ENCODE data around the gene KLHL30. TPM values are rescaled to one million over a fixed set of nuclear protein-coding genes. Genes with fewer than 3 reads are reported as not detected.
"Not testable (repeated sequence)": the region's sequence is repeated elsewhere in the genome, so short reads cannot be mapped to it uniquely, and the experiment has no call there.

The KLHL30 gene
- total RNA-seq, 4 donors from 2014 or later: 0.13 to 0.64 (median 0.34) TPM

- WGBS, 2 donors: 50% methylated on average over 6 of the region's 6 CpGs
- H3K4me3 ChIP-seq (ENCODE audit: low read depth, poor library complexity, severe bottlenecking): no peak overlapping the region
- DNase-seq (ENCODE audit: low spot score in 2 of 2): peak; percentile 35 to 81
- TF ChIP-seq POLR2A (IDR thresholded peaks at IDR 0.05): no peak
- TF ChIP-seq CTCF (IDR thresholded peaks at IDR 0.05): no peak
- intact Hi-C loops (cut with DNase I; ENCODE audit: low total_unique reads): no loop called here
Observed at GRCh38 chr2:238169048-238169707, 30.7 kb downstream of the KLHL30 start.

- TF ChIP-seq POLR2A (IDR thresholded peaks at IDR 0.05) (no peak), CTCF (IDR thresholded peaks at IDR 0.05) (no peak)
- WGBS, 2 donors: 47 to 61% methylated on average over 5 of the region's 5 CpGs
- intact Hi-C loops (cut with DNase I; ENCODE audit: low total_unique reads): no loop called here
- DNase-seq (ENCODE audit: low spot score in 2 of 2): peak in 1 of 2 donors; percentile 70
- H3K4me3 ChIP-seq (ENCODE audit: low read depth, poor library complexity, severe bottlenecking): no peak overlapping the region
Observed at GRCh38 chr2:238169708-238170251, 31.3 kb downstream of the KLHL30 start.

- TF ChIP-seq CTCF (IDR thresholded peaks at IDR 0.05) (no peak), POLR2A (IDR thresholded peaks at IDR 0.05) (no peak)
- 86 to 90% methylated on average over 21 of the region's 21 CpGs for WGBS, 2 donors
- DNase-seq (ENCODE audit: low spot score in 2 of 2): peak in 1 of 2 donors; percentile 86
- intact Hi-C loops (cut with DNase I; ENCODE audit: low total_unique reads): no loop called here
- no peak overlapping the region for H3K4me3 ChIP-seq (ENCODE audit: low read depth, poor library complexity, severe bottlenecking)
Observed at GRCh38 chr2:238170386-238171071, 32.1 kb downstream of the KLHL30 start.

GRCh38 chr2:238171072-238171431, 32.6 kb downstream of the KLHL30 start:
- intact Hi-C loops (cut with DNase I; ENCODE audit: low total_unique reads); H3K4me3 ChIP-seq (ENCODE audit: low read depth, poor library complexity, severe bottlenecking): not testable (repeated sequence)
- 84 to 86% methylated on average over 5 of the region's 5 CpGs for WGBS, 2 donors
- peak in 1 of 2 donors; percentile 36 for DNase-seq (ENCODE audit: low spot score in 2 of 2)

- WGBS, 2 donors: 90% methylated on average over 9 of the region's 9 CpGs
- peak in 1 of 2 donors; percentile 59 for DNase-seq (ENCODE audit: low spot score in 2 of 2)
- intact Hi-C loops (cut with DNase I; ENCODE audit: low total_unique reads): no loop called here
- TF ChIP-seq POLR2A (IDR thresholded peaks at IDR 0.05) (no peak), CTCF (IDR thresholded peaks at IDR 0.05) (no peak)
- H3K4me3 ChIP-seq (ENCODE audit: low read depth, poor library complexity, severe bottlenecking): no peak overlapping the region
Observed at GRCh38 chr2:238171575-238172187, 33.2 kb downstream of the KLHL30 start.

GRCh38 chr2:238172439-238172838, 34.0 kb downstream of the KLHL30 start:
- H3K4me3 ChIP-seq (ENCODE audit: low read depth, poor library complexity, severe bottlenecking): no peak overlapping the region
- 89% methylated on average over 14 of the region's 14 CpGs for WGBS, 2 donors
- DNase-seq (ENCODE audit: low spot score in 2 of 2): peak in 1 of 2 donors; percentile 36
- TF ChIP-seq CTCF (IDR thresholded peaks at IDR 0.05) (no peak), POLR2A (IDR thresholded peaks at IDR 0.05) (no peak)
- intact Hi-C loops (cut with DNase I; ENCODE audit: low total_unique reads): no loop called here
